ENCODE results near the gene MIB1.
"Not testable (repeated sequence)": the region's sequence is repeated elsewhere in the genome, so short reads cannot be mapped to it uniquely, and the experiment has no call there.

MIB1 gene

GRCh38 chr18:21743166-21743832 is 2.7 kb downstream of the MIB1 start:
- DNase-seq (ENCODE audit: extremely low read depth in 1 of 2, low read depth in 1 of 2), result no peak

- no peak for DNase-seq (ENCODE audit: extremely low read depth in 1 of 2, low read depth in 1 of 2)
Observed at GRCh38 chr18:21745231-21745630, 4.6 kb downstream of the MIB1 start.

DNA sequence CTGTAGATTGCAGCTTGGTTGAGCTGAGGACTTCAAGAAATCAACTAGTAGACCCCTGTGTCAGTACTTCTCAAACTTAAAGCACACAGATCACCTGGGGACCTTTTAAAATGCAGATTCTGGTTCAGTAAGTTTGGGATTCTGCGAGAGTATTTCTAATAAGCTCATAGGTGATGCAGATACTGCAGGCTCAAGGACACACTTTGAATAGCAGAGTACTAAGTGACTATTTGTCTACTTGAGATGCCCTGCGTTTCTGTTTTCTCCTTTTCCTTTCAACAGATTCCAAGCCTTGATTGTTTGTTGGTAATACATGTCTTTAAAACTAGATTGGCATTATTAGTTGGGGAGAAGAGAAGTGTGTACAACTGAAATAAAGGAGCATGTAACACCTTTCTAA is 6.7 kb downstream of the MIB1 start:
- no peak for DNase-seq (ENCODE audit: extremely low read depth in 1 of 2, low read depth in 1 of 2)

- no peak for DNase-seq (ENCODE audit: extremely low read depth in 1 of 2, low read depth in 1 of 2)
Observed at GRCh38 chr18:21747764-21748693, 7.4 kb downstream of the MIB1 start.

- DNase-seq (ENCODE audit: extremely low read depth in 1 of 2, low read depth in 1 of 2), result no peak
Observed at GRCh38 chr18:21757833-21758232, 17.2 kb downstream of the MIB1 start.

- DNase-seq (ENCODE audit: extremely low read depth in 1 of 2, low read depth in 1 of 2), result no peak
Observed at GRCh38 chr18:21759836-21760235, 19.2 kb downstream of the MIB1 start.

- no peak for DNase-seq (ENCODE audit: extremely low read depth in 1 of 2, low read depth in 1 of 2)
Observed at GRCh38 chr18:21760321-21760720, 19.7 kb downstream of the MIB1 start.

DNA sequence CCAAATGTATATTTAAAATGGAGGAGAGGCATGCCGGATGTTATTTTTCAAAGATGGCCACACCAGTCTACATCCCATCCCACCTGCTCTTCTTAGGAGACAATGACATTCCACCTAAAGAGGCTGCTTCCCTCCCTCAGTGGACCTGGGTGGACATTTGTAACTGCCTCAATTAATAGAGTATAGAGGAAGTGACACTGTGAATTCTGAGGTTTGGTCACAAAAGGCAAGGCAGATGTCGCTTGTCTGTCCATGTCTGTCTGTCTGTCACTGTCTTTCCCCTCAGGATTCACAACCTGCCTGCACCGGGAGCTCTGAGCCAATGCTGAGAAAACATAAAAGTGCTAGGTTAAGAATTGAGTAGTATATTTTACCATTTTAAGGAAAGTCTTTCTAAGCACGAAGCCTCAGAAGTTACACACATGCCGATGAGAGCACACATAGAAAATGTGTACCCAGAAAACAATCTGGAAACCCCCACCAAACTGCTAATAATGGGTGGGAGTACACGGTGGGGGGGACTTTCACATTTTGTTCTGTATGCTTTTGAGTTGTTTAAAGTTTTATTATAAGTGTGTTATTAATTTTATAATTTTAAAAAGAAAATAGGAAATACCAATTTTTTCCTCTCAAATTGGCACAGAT is 21.0 kb downstream of the MIB1 start:
- no peak for DNase-seq (ENCODE audit: extremely low read depth in 1 of 2, low read depth in 1 of 2)

- no peak for DNase-seq (ENCODE audit: extremely low read depth in 1 of 2, low read depth in 1 of 2)
Observed at GRCh38 chr18:21762181-21762772, 21.7 kb downstream of the MIB1 start.

GRCh38 chr18:21763846-21764646 is 23.5 kb downstream of the MIB1 start:
- DNase-seq (ENCODE audit: extremely low read depth in 1 of 2, low read depth in 1 of 2), result no peak

- no peak for DNase-seq (ENCODE audit: extremely low read depth in 1 of 2, low read depth in 1 of 2)
Observed at GRCh38 chr18:21769206-21769605, 28.6 kb downstream of the MIB1 start.

DNA sequence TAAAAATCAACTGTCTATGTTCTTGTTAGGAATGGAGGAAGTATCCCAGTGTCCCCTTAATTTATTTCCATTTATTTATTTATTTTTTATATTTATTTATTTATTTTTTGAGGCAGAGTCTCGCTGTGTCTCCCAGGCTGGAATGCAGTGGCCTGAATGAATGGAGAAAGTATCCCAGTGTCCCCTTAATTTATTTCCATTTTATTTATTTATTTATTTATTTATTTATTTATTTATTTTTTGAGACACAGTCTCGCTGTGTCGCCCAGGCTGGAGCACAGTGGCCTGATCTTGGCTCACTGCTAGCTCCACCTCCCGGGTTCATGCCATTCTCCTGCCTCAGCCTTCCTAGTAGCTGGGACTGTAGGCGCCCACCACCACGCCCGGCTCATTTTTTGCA is 34.1 kb downstream of the MIB1 start:
- DNase-seq (ENCODE audit: extremely low read depth in 1 of 2, low read depth in 1 of 2), result no peak

- DNase-seq (ENCODE audit: extremely low read depth in 1 of 2, low read depth in 1 of 2), result no peak
Observed at GRCh38 chr18:21777814-21778213, 37.2 kb downstream of the MIB1 start.

DNA sequence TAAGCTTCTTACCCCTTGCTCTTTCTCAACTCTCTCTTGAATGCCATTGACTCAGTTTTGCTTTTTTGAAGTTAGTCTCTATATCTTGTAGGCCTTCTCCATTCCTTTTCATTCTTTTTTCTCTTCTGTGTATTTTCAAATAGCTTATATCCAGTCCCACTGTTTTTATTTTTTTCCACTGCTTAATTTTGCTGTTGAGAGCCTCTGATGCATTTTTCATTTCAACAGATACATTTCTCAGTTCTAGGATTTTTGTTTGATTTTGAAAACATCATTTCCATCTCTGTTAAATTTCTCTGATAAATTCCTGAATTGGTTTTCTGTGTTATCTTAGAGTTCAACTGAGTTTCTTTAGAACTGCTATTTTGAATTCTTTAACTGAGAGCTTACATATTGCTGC is 45.9 kb downstream of the MIB1 start:
- DNase-seq (ENCODE audit: extremely low read depth in 1 of 2, low read depth in 1 of 2), result no peak

- DNase-seq (ENCODE audit: extremely low read depth in 1 of 2, low read depth in 1 of 2), result not testable (repeated sequence)
Observed at GRCh38 chr18:21796089-21796488, 55.5 kb downstream of the MIB1 start.

DNA sequence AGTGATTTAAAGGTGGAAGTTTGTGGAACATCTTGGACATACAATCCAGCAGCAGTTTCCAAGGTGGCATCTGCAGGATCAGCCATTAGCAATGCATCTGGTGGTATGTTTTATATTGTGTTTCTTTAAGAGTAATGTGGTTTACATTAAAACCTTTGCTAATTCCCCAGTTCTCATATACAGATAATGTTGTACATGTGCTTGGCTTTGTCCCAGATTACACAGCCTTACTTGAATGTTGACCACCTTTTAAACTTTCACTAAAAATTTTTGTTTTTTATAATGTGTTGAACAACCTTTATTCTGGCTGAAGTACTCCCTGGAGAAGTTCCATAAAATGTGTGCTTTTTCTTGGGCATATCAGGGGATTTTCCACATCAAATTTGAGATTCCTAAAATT is 57.5 kb downstream of the MIB1 start:
- no peak for DNase-seq (ENCODE audit: extremely low read depth in 1 of 2, low read depth in 1 of 2)

DNA sequence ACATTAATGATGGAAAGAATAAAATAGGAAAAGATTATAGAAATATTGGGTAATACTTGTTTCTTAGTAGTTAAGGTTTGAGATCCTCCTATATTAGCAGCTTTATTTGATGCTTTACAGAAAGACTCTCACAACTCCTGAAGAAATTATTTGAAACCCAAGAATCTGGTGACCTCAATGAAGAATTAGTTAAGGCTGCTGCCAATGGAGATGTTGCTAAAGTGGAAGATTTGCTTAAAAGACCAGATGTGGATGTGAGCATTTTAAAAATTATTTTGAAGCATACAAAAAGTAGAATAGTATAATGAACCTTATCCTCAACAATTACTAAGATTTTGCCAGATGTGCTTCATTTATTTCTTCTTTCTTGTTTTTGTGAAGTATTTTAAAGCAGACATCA is 59.1 kb downstream of the MIB1 start:
- DNase-seq (ENCODE audit: extremely low read depth in 1 of 2, low read depth in 1 of 2), result no peak

- no peak for DNase-seq (ENCODE audit: extremely low read depth in 1 of 2, low read depth in 1 of 2)
Observed at GRCh38 chr18:21803495-21803894, 62.9 kb downstream of the MIB1 start.

- DNase-seq (ENCODE audit: extremely low read depth in 1 of 2, low read depth in 1 of 2), result no peak
Observed at GRCh38 chr18:21805771-21806366, 65.3 kb downstream of the MIB1 start.

GRCh38 chr18:21808185-21808584 is 67.6 kb downstream of the MIB1 start:
- DNase-seq (ENCODE audit: extremely low read depth in 1 of 2, low read depth in 1 of 2), result no peak

All from activated CD8-positive, alpha-beta memory T cell treated with anti-CD3 and anti-CD28 coated beads for 1 hour (primary cell).